Right lobe of liver (tissue), 4 donors: Measurements from ENCODE around the gene PON3.

Source experiments
- CTCF ChIP-seq, 4 donors: fragments of 200-600 bp in 3 of 4; fragments of 450-650 bp in 1 of 4; IDR thresholded peaks; one replicate each; pipeline versions ENCODE4 v1.5.1 to v1.8.0; 2016 to 2022; ENCODE audit warnings: antibody characterized with exemption in 4 of 4, mild to moderate bottlenecking in 2 of 4
- POLR2A ChIP-seq: fragments of 450-650 bp; IDR thresholded peaks from one replicate; pipeline ENCODE4 v1.6.1; 2017; ENCODE audit warnings: antibody characterized with exemption, mild to moderate bottlenecking
- donor health status: DM: no; HTN: no; CAD: no.
- donor health status: DM: no; HTN: no; CAD: no.
- donor health status: DM: no; HTN: yes; CAD: no.

DNA sequence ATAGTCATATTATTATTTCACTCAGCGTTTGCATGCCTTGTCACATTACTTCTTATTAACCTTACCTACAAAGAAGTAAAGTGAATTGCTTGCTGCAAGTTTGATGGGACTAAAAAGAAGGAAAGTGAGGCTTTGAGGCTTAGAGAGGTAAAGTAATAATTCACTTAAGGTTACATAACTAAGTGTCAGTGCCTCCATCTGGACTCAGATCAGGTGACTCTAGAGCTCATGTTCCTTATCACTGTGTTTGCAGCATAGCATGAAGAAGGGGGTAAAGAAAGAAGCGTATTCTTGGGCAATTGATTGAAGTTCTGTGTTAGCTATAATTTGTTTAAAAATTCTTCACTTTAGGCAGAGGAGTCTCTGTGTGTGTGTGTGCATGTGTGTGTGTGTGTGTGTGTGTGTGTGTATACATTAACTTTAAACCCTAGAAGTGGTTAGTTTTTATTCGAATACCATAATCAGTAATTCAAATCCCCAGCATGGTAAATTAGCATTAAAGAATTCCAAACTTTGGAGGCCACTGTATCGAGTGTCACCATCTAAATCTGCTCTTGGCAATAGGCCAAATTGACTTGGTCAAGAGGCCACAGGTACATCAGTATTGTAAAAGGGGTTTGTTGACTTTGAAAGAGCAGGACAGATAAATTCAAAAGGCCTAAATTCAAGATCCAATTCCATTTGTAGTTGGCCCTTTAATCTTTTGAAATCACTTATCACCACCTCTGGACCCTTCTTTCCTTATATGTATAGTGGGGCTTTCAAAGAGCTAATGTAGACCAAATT, 2.2 kb upstream of the PON3 start:
- no peak for TF ChIP-seq CTCF (IDR thresholded peaks at IDR 0.05)
- no peak for TF ChIP-seq POLR2A
